Immature natural killer cell (primary cell): ENCODE measurements around the gene HM13. TPM values are rescaled to one million over a fixed set of nuclear protein-coding genes. Genes with fewer than 3 reads are reported as not detected.

Source experiments
- DNase-seq, 3 donors: peaks; one replicate each; pipeline ENCODE4 v3.0.0; 2022; ENCODE audit warnings: mixed read lengths in 1 of 3
- H3K27ac Mint-ChIP-seq, 6 donors: one replicate each; pipeline ENCODE4 v1.8.0; 2020; ENCODE audit warnings: mixed read lengths in 6 of 6, mild to moderate bottlenecking in 5 of 6, inconsistent platforms in 4 of 6, moderate library complexity in 3 of 6
- H3K27me3 Mint-ChIP-seq, 3 donors: one replicate each; pipeline ENCODE4 v1.8.0; 2020 to 2021; ENCODE audit warnings: low read depth in 3 of 3, mild to moderate bottlenecking in 3 of 3, mixed read lengths in 3 of 3, moderate library complexity in 3 of 3, inconsistent platforms in 1 of 3
- H3K36me3 Mint-ChIP-seq, 3 donors: one replicate each; pipeline ENCODE4 v1.8.0; 2020; ENCODE audit warnings: mixed read lengths in 3 of 3, inconsistent platforms in 2 of 3, mild to moderate bottlenecking in 2 of 3
- H3K4me1 Mint-ChIP-seq, 2 donors: one replicate each; pipeline ENCODE4 v1.8.0; 2020; ENCODE audit warnings: inconsistent platforms in 2 of 2, mild to moderate bottlenecking in 2 of 2, mixed read lengths in 2 of 2, moderate library complexity in 1 of 2
- H3K4me3 Mint-ChIP-seq, 5 donors: one replicate each; pipeline ENCODE4 v1.8.0; 2020; ENCODE audit warnings: mild to moderate bottlenecking in 5 of 5, mixed read lengths in 5 of 5, inconsistent platforms in 3 of 5, moderate library complexity in 3 of 5
- H3K9me3 Mint-ChIP-seq, 6 donors: one replicate each; pipeline ENCODE4 v1.8.0; 2020; ENCODE audit warnings: mild to moderate bottlenecking in 6 of 6, mixed read lengths in 6 of 6, inconsistent platforms in 4 of 6, moderate library complexity in 3 of 6
- polyA plus RNA-seq, 3 donors: library from polyadenylated mRNA; unstranded; fragments of 300-500 nt; fragmentation: Illumina TruSeq; gene quantifications; one replicate each; pipeline ENCODE4 v1.2.3, GENCODE V29; 2021

Gene HM13
- polyA plus RNA-seq, 3 donors from 2014 or later = 112 to 167 (median 152) TPM

GRCh38 chr20:31551163-31552081, 37.2 kb downstream of the HM13 start:
- peaks cover 0 to 10% (median 8%) of the 10 kb centered on the region in 3 donors for H3K27me3 Mint-ChIP-seq
- no peak overlapping the region for H3K4me3 Mint-ChIP-seq

GRCh38 chr20:31555203-31555775, 41.0 kb downstream of the HM13 start:
- Mint-ChIP-seq H3K4me1 (peaks cover 3 to 6% of the 10 kb centered on the region in 2 donors), H3K27ac (peak overlapping the region in 1 of 6 donors; percentile 29), H3K9me3 (no peaks in the 10 kb centered on the region), H3K36me3 (peaks cover 0 to 25% (median 8%) of the 10 kb centered on the region in 3 donors), H3K27me3 (peaks cover 0 to 4% (median 3%) of the 10 kb centered on the region in 3 donors), H3K4me3 (no peak overlapping the region)
- DNase-seq = no peak

More at GRCh38 chr20:31551163-31552081, 37.2 kb downstream of the HM13 start:
- Mint-ChIP-seq H3K9me3 (no peaks in the 10 kb centered on the region), H3K36me3 (peaks cover 0 to 32% (median 0%) of the 10 kb centered on the region in 3 donors), H3K4me1 (peaks cover 19 to 20% of the 10 kb centered on the region in 2 donors), H3K27ac (peak overlapping the region in 3 of 6 donors; percentile 10 to 44 (median 17))
- DNase-seq = no peak

- H3K27ac Mint-ChIP-seq = peak overlapping the region in 1 of 6 donors; percentile 30
Measured at GRCh38 chr20:31559704-31560093, 45.5 kb downstream of the HM13 start.

GRCh38 chr20:31560094-31560745, 46.0 kb downstream of the HM13 start:
- no peaks in the 10 kb centered on the region for H3K9me3 Mint-ChIP-seq
- peaks cover 0 to 28% (median 8%) of the 10 kb centered on the region in 3 donors for H3K36me3 Mint-ChIP-seq
- peaks cover 3 to 8% of the 10 kb centered on the region in 2 donors for H3K4me1 Mint-ChIP-seq
- DNase-seq = peak; percentile 59 to 69 (median 60)
- peaks cover 0 to 4% (median 1%) of the 10 kb centered on the region in 3 donors for H3K27me3 Mint-ChIP-seq
- H3K4me3 Mint-ChIP-seq = no peak overlapping the region
- H3K27ac Mint-ChIP-seq = peak overlapping the region in 1 of 6 donors; percentile 30

More at GRCh38 chr20:31559704-31560093, 45.5 kb downstream of the HM13 start:
- Mint-ChIP-seq H3K4me3 (no peak overlapping the region), H3K36me3 (peaks cover 0 to 30% (median 8%) of the 10 kb centered on the region in 3 donors), H3K27me3 (peaks cover 0 to 4% (median 1%) of the 10 kb centered on the region in 3 donors), H3K4me1 (peaks cover 3 to 8% of the 10 kb centered on the region in 2 donors), H3K9me3 (no peaks in the 10 kb centered on the region)
- DNase-seq = no peak

- peaks cover 0 to 4% (median 1%) of the 10 kb centered on the region in 3 donors for H3K27me3 Mint-ChIP-seq
- H3K4me3 Mint-ChIP-seq = no peak overlapping the region
- H3K27ac Mint-ChIP-seq = peak overlapping the region in 1 of 6 donors; percentile 67
- peaks cover 3 to 8% of the 10 kb centered on the region in 2 donors for H3K4me1 Mint-ChIP-seq
- no peaks in the 10 kb centered on the region for H3K9me3 Mint-ChIP-seq
- DNase-seq = no peak
- H3K36me3 Mint-ChIP-seq = peaks cover 0 to 29% (median 8%) of the 10 kb centered on the region in 3 donors
Measured at GRCh38 chr20:31560746-31561598, 46.7 kb downstream of the HM13 start.

- H3K36me3 Mint-ChIP-seq = peaks cover 0 to 26% (median 6%) of the 10 kb centered on the region in 3 donors
- peaks cover 0 to 4% (median 1%) of the 10 kb centered on the region in 3 donors for H3K27me3 Mint-ChIP-seq
- peaks cover 6 to 14% of the 10 kb centered on the region in 2 donors for H3K4me1 Mint-ChIP-seq
- H3K27ac Mint-ChIP-seq = peak overlapping the region in 1 of 6 donors; percentile 39
- no peak for DNase-seq
- no peaks in the 10 kb centered on the region for H3K9me3 Mint-ChIP-seq
- no peak overlapping the region for H3K4me3 Mint-ChIP-seq
Measured at GRCh38 chr20:31562241-31562640, 48.0 kb downstream of the HM13 start.

GRCh38 chr20:31564284-31564683, 50.0 kb downstream of the HM13 start:
- Mint-ChIP-seq H3K27ac (no peak overlapping the region), H3K4me3 (no peak overlapping the region), H3K36me3 (peaks cover 0 to 21% (median 3%) of the 10 kb centered on the region in 3 donors), H3K4me1 (peaks cover 9 to 23% of the 10 kb centered on the region in 2 donors), H3K27me3 (no peaks in the 10 kb centered on the region), H3K9me3 (no peaks in the 10 kb centered on the region)
- no peak for DNase-seq

GRCh38 chr20:31565699-31566318, 51.6 kb downstream of the HM13 start:
- DNase-seq = no peak
- no peak overlapping the region for H3K27ac Mint-ChIP-seq
- peaks cover 0 to 21% (median 0%) of the 10 kb centered on the region in 3 donors for H3K36me3 Mint-ChIP-seq
- peaks cover 0 to 2% (median 0%) of the 10 kb centered on the region in 3 donors for H3K27me3 Mint-ChIP-seq
- H3K9me3 Mint-ChIP-seq = no peaks in the 10 kb centered on the region
- peaks cover 6 to 15% of the 10 kb centered on the region in 2 donors for H3K4me1 Mint-ChIP-seq
- H3K4me3 Mint-ChIP-seq = no peak overlapping the region

GRCh38 chr20:31566319-31566657, 52.0 kb downstream of the HM13 start:
- peak overlapping the region in 1 of 6 donors; percentile 40 for H3K27ac Mint-ChIP-seq

GRCh38 chr20:31566658-31567379, 52.6 kb downstream of the HM13 start:
- no peak for DNase-seq
- Mint-ChIP-seq H3K4me1 (peaks cover 10 to 15% of the 10 kb centered on the region in 2 donors), H3K27ac (peak overlapping the region in 2 of 6 donors; percentile 40 to 62), H3K36me3 (peaks cover 0 to 13% (median 0%) of the 10 kb centered on the region in 3 donors), H3K9me3 (no peaks in the 10 kb centered on the region), H3K4me3 (no peak overlapping the region), H3K27me3 (peaks cover 0 to 4% (median 2%) of the 10 kb centered on the region in 3 donors)

More at GRCh38 chr20:31566319-31566657, 52.0 kb downstream of the HM13 start:
- Mint-ChIP-seq H3K9me3 (no peaks in the 10 kb centered on the region), H3K36me3 (peaks cover 0 to 18% (median 0%) of the 10 kb centered on the region in 3 donors), H3K4me3 (no peak overlapping the region), H3K4me1 (peaks cover 7 to 15% of the 10 kb centered on the region in 2 donors), H3K27me3 (peaks cover 0 to 2% (median under 1%) of the 10 kb centered on the region in 3 donors)
- no peak for DNase-seq

- no peaks in the 10 kb centered on the region for H3K9me3 Mint-ChIP-seq
- peaks cover 0 to 6% (median 2%) of the 10 kb centered on the region in 3 donors for H3K27me3 Mint-ChIP-seq
- peaks cover 0 to 10% (median 0%) of the 10 kb centered on the region in 3 donors for H3K36me3 Mint-ChIP-seq
- peaks cover 15 to 20% of the 10 kb centered on the region in 2 donors for H3K4me1 Mint-ChIP-seq
- DNase-seq = no peak
- H3K27ac Mint-ChIP-seq = peak overlapping the region; percentile 23 to 71 (median 36)
- no peak overlapping the region for H3K4me3 Mint-ChIP-seq
Measured at GRCh38 chr20:31567380-31567720, 53.1 kb downstream of the HM13 start.
